SU-DHL-6 (cell line): ENCODE data around the gene GPC2.

ENCODE experiments used
- EZH2phosphoT487 ChIP-seq: fragments of 200-600 bp; sonication (generic), shearing (Covaris generic); conservative IDR thresholded peaks from 2 replicates; pipeline ENCODE4 v1.6.1; 2018; ENCODE audit warnings: mild to moderate bottlenecking, antibody characterized with exemption, low read length, moderate library complexity, mixed read lengths
- TF ChIP-seq, protein P1 (sequence below): fragments of 200-600 bp; sonication (generic); IDR thresholded peaks from one replicate; pipeline ENCODE4 v1.5.1; 2017; ENCODE audit warnings: antibody characterized with exemption, mild to moderate bottlenecking, low read length, moderate library complexity; ENCODE audit not compliant: insufficient read depth, poor library complexity, severe bottlenecking

GRCh38 chr7:100215895-100216294, 38.7 kb upstream of the GPC2 start:
- TF ChIP-seq, protein P1, sequence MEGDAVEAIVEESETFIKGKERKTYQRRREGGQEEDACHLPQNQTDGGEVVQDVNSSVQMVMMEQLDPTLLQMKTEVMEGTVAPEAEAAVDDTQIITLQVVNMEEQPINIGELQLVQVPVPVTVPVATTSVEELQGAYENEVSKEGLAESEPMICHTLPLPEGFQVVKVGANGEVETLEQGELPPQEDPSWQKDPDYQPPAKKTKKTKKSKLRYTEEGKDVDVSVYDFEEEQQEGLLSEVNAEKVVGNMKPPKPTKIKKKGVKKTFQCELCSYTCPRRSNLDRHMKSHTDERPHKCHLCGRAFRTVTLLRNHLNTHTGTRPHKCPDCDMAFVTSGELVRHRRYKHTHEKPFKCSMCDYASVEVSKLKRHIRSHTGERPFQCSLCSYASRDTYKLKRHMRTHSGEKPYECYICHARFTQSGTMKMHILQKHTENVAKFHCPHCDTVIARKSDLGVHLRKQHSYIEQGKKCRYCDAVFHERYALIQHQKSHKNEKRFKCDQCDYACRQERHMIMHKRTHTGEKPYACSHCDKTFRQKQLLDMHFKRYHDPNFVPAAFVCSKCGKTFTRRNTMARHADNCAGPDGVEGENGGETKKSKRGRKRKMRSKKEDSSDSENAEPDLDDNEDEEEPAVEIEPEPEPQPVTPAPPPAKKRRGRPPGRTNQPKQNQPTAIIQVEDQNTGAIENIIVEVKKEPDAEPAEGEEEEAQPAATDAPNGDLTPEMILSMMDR: no peak
- no peak for TF ChIP-seq EZH2phosphoT487
